GM12878 (cell line): ENCODE measurements around the gene DUSP15. TPM values are rescaled to one million over a fixed set of nuclear protein-coding genes. Genes with fewer than 3 reads are reported as not detected.

ENCODE experiments used
- ATAC-seq: fragments of 200-7000 bp; cut with Tn5 transposase; 3 replicates; pipeline ENCODE4 v1.9.1; 2020; ENCODE audit warnings: mild to moderate bottlenecking, moderate library complexity
- BruUV-seq: library from RNA; stranded (reverse); fragments of 400-500 nt; replicated peaks from 2 replicates; lab custom pipeline; 2021; lab: Mats Ljungman, UMichigan
- CTCF ChIA-PET: fragments of 300-600 bp; sonication (Branson Sonifier 250); formaldehyde crosslinking; extraction: SDS; loops from one replicate; lab custom pipeline; 2021; ENCODE audit warnings: inconsistent platforms; lab: Yijun Ruan, JAX
- POLR2A ChIA-PET: fragments of 350-600 bp; formaldehyde crosslinking; extraction: SDS; loops from one replicate; lab custom pipeline; 2021; ENCODE audit warnings: inconsistent platforms; lab: Charles Lee
- RAD21 ChIA-PET: fragments of 300-600 bp; sonication (Branson Sonifier 250); formaldehyde crosslinking; loops from one replicate; lab custom pipeline; 2023; ENCODE audit warnings: antibody characterized with exemption; ENCODE audit not compliant: unreplicated experiment; lab: Charles Lee
- SMC1A ChIA-PET: fragments of 300-600 bp; sonication (Branson Sonifier 250); formaldehyde crosslinking; loops from one replicate; lab custom pipeline; 2023; ENCODE audit not compliant: unreplicated experiment, uncharacterized antibody; lab: Charles Lee
- DNase-seq: peaks from one replicate; pipeline ENCODE4 v3.0.0-alpha.2; 2011; ENCODE audit warnings: low read depth, low spot score
- FAIRE-seq: peaks from 3 replicates; lab custom pipeline; 2011; peaks lifted over from hg19 to GRCh38; lab: Jason Lieb, UNC
- H2AFZ ChIP-seq: 2 replicates; pipeline ENCODE4 v1.6.0; 2011; ENCODE audit warnings: low read depth, low read length, control low read depth; ENCODE audit not compliant: control insufficient read depth
- H3K27ac ChIP-seq: 2 replicates; pipeline ENCODE4 v1.5.1; 2011; ENCODE audit warnings: control low read depth; ENCODE audit not compliant: control insufficient read depth, insufficient read depth
- H3K27me3 ChIP-seq, 2 experiments: replicated peaks in 1 of 2; 2 replicates each; pipeline versions ENCODE4 v1.6.0 to v1.6.1; 2011; ENCODE audit warnings: low read length in 1 of 2; ENCODE audit not compliant: control insufficient read depth in 2 of 2, insufficient read depth in 2 of 2
- H3K36me3 ChIP-seq, 2 experiments: 2 replicates each; pipeline ENCODE4 v1.5.1; 2011; ENCODE audit warnings: low read length in 1 of 2; ENCODE audit not compliant: control insufficient read depth in 2 of 2, insufficient read depth in 2 of 2
- H3K4me1 ChIP-seq: 2 replicates; pipeline ENCODE4 v1.6.1; 2011; ENCODE audit warnings: mild to moderate bottlenecking, low read length, moderate library complexity, mixed read lengths; ENCODE audit not compliant: control insufficient read depth, insufficient read depth
- H3K4me2 ChIP-seq: 2 replicates; pipeline ENCODE4 v1.6.0; 2011; ENCODE audit warnings: control low read depth; ENCODE audit not compliant: control insufficient read depth, insufficient read depth
- H3K4me3 ChIP-seq: fragments of 200-600 bp; sonication (generic); 2 replicates; pipeline ENCODE4 v1.5.1; 2016
- H3K79me2 ChIP-seq: 2 replicates; pipeline ENCODE4 v1.6.0; 2011; ENCODE audit warnings: low read length; ENCODE audit not compliant: control insufficient read depth, insufficient read depth
- H3K9ac ChIP-seq: 2 replicates; pipeline ENCODE4 v1.8.0; 2011; ENCODE audit warnings: low read length, control low read depth, mixed read lengths; ENCODE audit not compliant: control insufficient read depth, insufficient read depth
- H3K9me3 ChIP-seq: replicated peaks from 3 replicates; pipeline ENCODE4 v1.5.1; 2011; ENCODE audit warnings: mild to moderate bottlenecking, low read length; ENCODE audit not compliant: control insufficient read depth, insufficient read depth
- H4K20me1 ChIP-seq: 2 replicates; pipeline ENCODE4 v1.6.0; 2011; ENCODE audit not compliant: control insufficient read depth, insufficient read depth
- CBFB ChIP-seq: IDR thresholded peaks from 2 replicates; pipeline ENCODE4 v1.6.1; 2016; ENCODE audit warnings: antibody characterized with exemption, low read depth
- CHD2 ChIP-seq: IDR thresholded peaks from 2 replicates; pipeline ENCODE4 v1.6.1; 2011; ENCODE audit warnings: low read depth, low read length, improper control_type of control experiment, borderline replicate concordance
- EP300 ChIP-seq, 2 experiments: fragments of 150-350 bp in 1 of 2; IDR thresholded peaks; 2 replicates each; pipeline ENCODE4 v1.6.1; 2011 to 2012; ENCODE audit warnings: low read depth in 2 of 2, low read length in 2 of 2, borderline replicate concordance in 1 of 2, improper control_type of control experiment in 1 of 2, inconsistent platforms in 1 of 2; ENCODE audit not compliant: control insufficient read depth in 1 of 2
- JUNB ChIP-seq: IDR thresholded peaks from 2 replicates; pipeline ENCODE4 v1.6.1; 2016; ENCODE audit warnings: antibody characterized with exemption, mild to moderate bottlenecking
- RAD21 ChIP-seq: IDR thresholded peaks from 2 replicates; pipeline ENCODE4 v1.6.1; 2011; ENCODE audit warnings: mild to moderate bottlenecking, low read depth, low read length, moderate library complexity; ENCODE audit not compliant: insufficient read depth
- RUNX3 ChIP-seq: IDR thresholded peaks from 2 replicates; pipeline ENCODE4 v1.6.1; 2012; ENCODE audit warnings: low read length, inconsistent platforms
- SMAD5 ChIP-seq: IDR thresholded peaks from 2 replicates; pipeline ENCODE4 v1.6.1; 2016; ENCODE audit warnings: antibody characterized with exemption, low read depth
- SUPT20H ChIP-seq: IDR thresholded peaks from 2 replicates; pipeline ENCODE4 v1.6.1; 2011; ENCODE audit warnings: low read depth, mild to moderate bottlenecking, low read length, moderate library complexity, borderline replicate concordance; ENCODE audit not compliant: control insufficient read depth
- WGBS: methylation state at CpG from one replicate; pipeline ENCODE4 v1.1.6; 2016; ENCODE audit warnings: low lambda C conversion rate; ENCODE audit not compliant: insufficient replicate concordance, insufficient coverage; ENCODE audit errors: missing lambda C conversion rate; 5-methylcytosine and 5-hydroxymethylcytosine counted together
- in situ Hi-C: fragments of 300-500 bp; cut with MboI; formaldehyde crosslinking; loops from 9 replicates; pipeline ENCODE4 v1.14.3; 2018; ENCODE audit warnings: mixed read lengths
- intact Hi-C: fragments of 100-400 bp; cut with micrococcal nuclease; formaldehyde crosslinking; loops from one replicate; pipeline ENCODE4 v1.14.2; 2022; ENCODE audit not compliant: unreplicated experiment
- polyA plus RNA-seq, 11 experiments: library from polyadenylated mRNA; depleted of rRNA in 4 of 11; unstranded in 6 of 11; stranded (reverse) in 5 of 11; fragments of >200 nt; fragmentation: Nextera tagmentation in 4 of 11; fragmentation: Illumina TruSeq in 1 of 11; extraction: Ambion mirVana in 4 of 11; extraction: Trizol in 1 of 11; gene quantifications; 1 replicate in 1 of 11; 2 replicates in 10 of 11; pipeline versions ENCODE4 v1.2.1 to v1.2.3, GENCODE V29; 2011 to 2016; ENCODE audit warnings: inconsistent platforms in 2 of 11, missing spikeins in 2 of 11, low read depth in 1 of 11
- total RNA-seq, 4 experiments: library from RNA; depleted of rRNA in 3 of 4; stranded (reverse); fragments of >200 nt in 3 of 4; fragmentation: Illumina TruSeq in 1 of 4; extraction: Trizol in 1 of 4; gene quantifications; 2 replicates each; pipeline versions ENCODE4 v1.2.1 to v1.2.3, GENCODE V29; 2013 to 2021
- TF ChIP-seq, protein P1 (sequence below): IDR thresholded peaks from 2 replicates; pipeline ENCODE4 v1.6.1; 2012; ENCODE audit warnings: low read depth, low read length, improper control_type of control experiment

DUSP15 gene
- total and polyA plus RNA-seq, 10 of the 15 experiments (the other 5 are each of a cell fraction or from before 2014, with no cell fraction given): 0.06 to 2.5 (median 0.67) TPM; not detected in 1

DNA sequence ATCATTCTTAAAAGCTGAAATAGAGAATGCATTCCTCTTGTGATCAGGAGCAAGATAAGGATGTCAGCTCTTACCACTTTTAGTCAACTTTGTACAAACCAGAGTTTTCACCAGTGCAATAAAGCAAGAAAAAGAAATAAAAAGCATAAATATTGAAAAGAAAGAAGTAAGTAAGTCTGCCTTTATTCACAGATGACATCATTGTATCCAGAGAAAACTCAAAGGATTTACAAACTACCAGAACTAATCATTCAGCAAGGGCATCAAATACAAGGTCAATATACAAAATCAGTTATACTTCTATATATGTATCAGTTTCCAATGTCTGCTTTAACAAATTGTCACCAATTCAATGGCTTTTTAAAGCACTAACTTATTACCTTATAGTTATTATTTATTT, 13.5 kb upstream of the DUSP15 start:
- Histone ChIP-seq H3K4me2 (no peak overlapping the region), H3K27me3 (no peaks in the 10 kb centered on the region; a peak in 1 of 4 replicates), H3K36me3 (no peaks in the 10 kb centered on the region), H3K9me3 (no peaks in the 10 kb centered on the region; the same call in 2 of the 3 replicates), H4K20me1 (no peaks in the 10 kb centered on the region), H3K4me3 (no peak overlapping the region), H2AFZ (no peak overlapping the region), H3K79me2 (no peaks in the 10 kb centered on the region), H3K9ac (no peak overlapping the region), H3K27ac (no peak overlapping the region), H3K4me1 (peaks cover 3% of the 10 kb centered on the region; the same call in 1 of the 2 replicates)
- POLR2A ChIA-PET: interaction anchor here (0.6 to 1.2 kb wide), 2 partner anchors 13 to 25 kb away, joined by 3 to 4 read pairs; no protein-coding TSS in a partner anchor
- SMC1A ChIA-PET: interaction anchor here (2.7 to 6.5 kb wide), 2 partner anchors 9 to 68 kb away, joined by 21 to 37 read pairs; partner anchors contain the start of gene PDRG1
- TF ChIP-seq, protein P1, sequence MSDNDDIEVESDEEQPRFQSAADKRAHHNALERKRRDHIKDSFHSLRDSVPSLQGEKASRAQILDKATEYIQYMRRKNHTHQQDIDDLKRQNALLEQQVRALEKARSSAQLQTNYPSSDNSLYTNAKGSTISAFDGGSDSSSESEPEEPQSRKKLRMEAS: no peak
- no peak for TF ChIP-seq JUNB
- TF ChIP-seq SUPT20H: no peak
- TF ChIP-seq EP300 (IDR thresholded peaks at IDR 0.05; ENCODE audit: borderline replicate concordance in 1 of 2, control insufficient read depth in 1 of 2, low read depth in 2 of 2, low read length in 2 of 2): no peak
- no peak for TF ChIP-seq RUNX3
- TF ChIP-seq CBFB: no peak
- no peak for ATAC-seq
- in situ Hi-C loops: no loop called here
- FAIRE-seq: no peak
- BruUV-seq: no TSS peak
- CTCF ChIA-PET: no interaction called here
- intact Hi-C loops: no loop called here
- RAD21 ChIA-PET: no interaction called here
- DNase-seq: no peak

DNA sequence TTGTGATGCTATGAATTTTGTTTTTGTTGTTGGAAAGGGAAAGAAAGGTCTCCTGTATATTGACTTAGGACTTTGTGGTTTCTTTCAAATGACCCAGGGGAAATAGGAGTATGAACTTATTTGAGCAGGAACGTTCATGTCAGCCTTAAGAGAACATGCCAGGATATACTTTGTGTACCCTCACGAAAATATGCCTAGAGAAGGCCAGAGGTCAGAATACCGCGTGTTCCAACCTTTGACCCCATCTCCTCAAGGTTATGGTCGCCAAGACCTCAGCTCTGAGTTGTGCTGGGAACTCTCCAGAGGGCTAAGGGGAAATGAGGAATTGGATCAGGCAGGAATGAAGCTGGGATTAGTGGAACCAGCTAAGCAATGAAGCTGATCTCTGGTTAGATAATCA, 11.6 kb upstream of the DUSP15 start:
- no peaks in the 10 kb centered on the region for H3K79me2 ChIP-seq
- H3K27me3 ChIP-seq: no peaks in the 10 kb centered on the region; a peak in 1 of 4 replicates
- peaks cover 3% of the 10 kb centered on the region; the same call in 1 of the 2 replicates for H3K4me1 ChIP-seq
- H3K27ac ChIP-seq: no peak overlapping the region
- FAIRE-seq (no peak), DNase-seq (no peak), ATAC-seq (no peak)
- ChIA-PET POLR2A (interaction anchor here (0.5 to 4.2 kb wide), 3 partner anchors 11 to 34 kb away, joined by 3 to 35 read pairs (median 9); no protein-coding TSS in a partner anchor), CTCF (interaction anchor here (1.0 to 1.7 kb wide), 3 partner anchors 10 to 35 kb away, joined by 3 to 5 read pairs (median 3); no protein-coding TSS in a partner anchor), RAD21 (no interaction called here), SMC1A (interaction anchor here (0.8 to 6.5 kb wide), 3 partner anchors 11 to 70 kb away, joined by 3 to 37 read pairs (median 21); partner anchors contain the start of gene PDRG1)
- TF ChIP-seq RAD21: no peak
- TF ChIP-seq CHD2: no peak
- TF ChIP-seq SMAD5: no peak
- 37% methylated on average over 5 of the region's 5 CpGs for WGBS
- no peak overlapping the region for H3K9ac ChIP-seq
- no peaks in the 10 kb centered on the region; the same call in 2 of the 3 replicates for H3K9me3 ChIP-seq
- no TSS peak for BruUV-seq
- H2AFZ ChIP-seq: no peak overlapping the region
- H3K4me2 ChIP-seq: no peak overlapping the region
- intact Hi-C loops (no loop called here), in situ Hi-C loops (no loop called here)
- no peaks in the 10 kb centered on the region for H4K20me1 ChIP-seq
- no peaks in the 10 kb centered on the region for H3K36me3 ChIP-seq
- H3K4me3 ChIP-seq: no peak overlapping the region
